G401.6 (cell line): Measurements from ENCODE around the gene METAP1D.
"Not testable (repeated sequence)": the region's sequence is repeated elsewhere in the genome, so short reads cannot be mapped to it uniquely, and the experiment has no call there.

Experiments
- FAIRE-seq: peaks from 2 replicates; lab custom pipeline; 2012; peaks lifted over from hg19 to GRCh38; lab: Jason Lieb, UNC

The METAP1D gene

DNA sequence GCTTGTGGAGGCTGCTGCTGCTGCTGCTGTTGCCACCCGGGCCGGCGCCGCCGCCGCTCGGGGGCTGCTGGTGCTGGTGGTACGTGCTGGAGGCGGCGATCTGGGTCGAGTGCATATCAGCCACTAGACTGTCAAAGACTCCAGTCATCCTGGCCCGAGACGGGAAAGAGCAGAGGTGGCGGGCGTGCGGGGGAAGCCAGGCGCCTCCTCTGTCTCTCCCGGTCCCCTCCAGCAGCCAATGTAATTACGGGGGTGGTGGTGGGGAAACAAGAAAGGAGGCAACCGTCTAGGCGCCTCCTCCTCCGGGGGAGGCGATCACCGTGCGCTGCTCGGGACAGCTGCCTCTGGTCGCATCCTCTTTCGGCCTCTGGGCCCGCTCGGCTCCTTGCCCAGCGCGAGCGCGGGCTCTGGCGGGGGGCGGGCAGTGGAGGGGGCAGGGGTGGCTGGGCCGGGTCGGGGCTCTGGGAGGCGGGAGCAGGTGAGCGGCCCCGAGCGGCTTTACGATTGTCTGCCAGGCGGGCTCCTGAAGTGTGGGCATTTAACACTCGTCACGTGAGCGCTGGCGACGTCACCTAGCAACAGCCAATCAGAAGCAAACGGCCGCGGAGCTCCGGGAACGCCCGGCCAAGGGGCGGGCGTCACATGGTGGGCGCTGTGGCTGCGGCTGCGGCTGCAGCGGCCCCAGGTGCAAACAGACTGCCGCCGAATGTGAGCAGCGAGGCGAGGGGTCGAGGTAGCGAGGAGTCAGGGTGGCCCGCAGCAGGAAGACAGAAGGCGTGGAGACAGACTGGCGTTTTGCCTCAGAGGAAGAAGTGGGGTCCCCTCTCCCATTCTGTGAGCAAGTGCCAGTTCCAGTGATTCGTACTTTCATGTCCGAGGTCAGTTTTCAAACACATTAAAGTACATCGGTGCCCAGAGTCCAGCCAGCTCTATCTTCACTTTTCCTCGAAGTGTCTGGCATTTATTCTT is 102.9 kb downstream of the METAP1D start, which contains the start of gene DLX2:
Gene DLX2, minus strand, starts transcription at position 510 of the 969 bp plus-strand sequence. Its CDS starts 362 bp downstream, at position 148.
- FAIRE-seq, result peak; percentile 79

DNA sequence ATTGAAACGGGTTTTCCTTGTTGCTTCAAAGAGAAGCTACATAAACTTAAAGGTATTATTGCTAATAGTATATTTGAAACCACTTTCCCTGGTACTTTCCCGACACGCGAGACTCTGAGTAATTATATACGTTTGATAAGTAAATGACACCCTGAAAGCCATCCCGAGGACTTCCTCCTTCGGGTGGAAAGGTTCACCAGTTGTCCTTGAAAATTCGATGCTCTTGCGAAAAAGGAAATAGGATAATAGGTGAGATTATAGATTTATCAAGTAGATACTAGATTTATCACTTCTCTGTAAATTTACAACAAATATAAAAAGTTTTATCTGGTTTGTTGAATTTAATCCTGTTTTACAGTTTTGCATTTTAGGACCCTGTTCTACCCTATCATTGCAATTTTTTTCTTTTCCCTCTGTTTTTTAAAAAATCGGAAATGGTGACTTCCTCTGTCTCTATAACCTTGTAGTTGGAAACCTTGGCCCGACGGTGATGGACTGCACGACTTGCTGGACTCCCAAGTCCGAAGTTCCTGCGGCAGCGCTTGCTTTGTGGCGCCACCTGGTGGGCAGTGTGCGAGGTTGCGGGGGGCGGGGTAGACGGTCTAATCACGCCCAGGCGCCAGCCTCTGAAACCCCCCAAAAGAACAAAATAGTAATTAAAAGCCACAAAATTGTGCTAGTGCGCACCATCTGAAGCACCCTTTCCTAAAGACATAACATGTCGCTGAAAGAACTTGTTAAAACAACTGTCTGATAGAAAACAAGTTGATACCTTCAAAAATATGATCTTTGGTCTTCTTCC is 103.9 kb downstream of the METAP1D start:
- peak; percentile 96 for FAIRE-seq

DNA sequence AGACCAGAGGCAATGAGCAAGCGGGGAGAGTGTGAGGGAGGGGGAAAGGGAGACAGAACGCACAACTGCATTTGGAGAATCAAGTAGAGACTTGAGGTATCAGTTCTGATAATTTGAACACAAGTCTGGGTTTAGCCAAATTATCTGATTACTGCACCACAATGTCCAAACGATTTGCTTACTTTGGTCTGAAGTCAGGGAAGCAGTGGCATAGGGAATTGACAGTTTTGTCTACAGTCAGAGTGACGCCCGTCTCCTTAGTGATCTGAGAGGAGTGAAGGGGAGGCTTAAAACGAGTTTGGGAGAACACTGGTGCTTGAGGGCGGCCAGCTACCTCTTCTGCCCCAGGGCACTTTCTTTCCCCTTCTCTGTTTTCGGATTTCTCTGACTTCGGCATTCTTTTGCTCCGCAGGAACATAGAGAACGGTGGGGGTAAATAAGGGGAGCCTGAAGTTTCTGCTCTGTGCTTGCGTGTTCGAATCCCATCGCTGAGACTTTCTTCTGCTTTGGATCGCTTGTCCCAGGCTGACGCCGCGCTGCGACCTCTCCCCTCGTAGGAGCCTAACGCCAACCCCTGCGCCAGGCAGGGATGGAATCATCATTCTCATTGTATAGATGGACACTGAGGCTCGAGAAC is 105.8 kb downstream of the METAP1D start:
- FAIRE-seq, result no peak

DNA sequence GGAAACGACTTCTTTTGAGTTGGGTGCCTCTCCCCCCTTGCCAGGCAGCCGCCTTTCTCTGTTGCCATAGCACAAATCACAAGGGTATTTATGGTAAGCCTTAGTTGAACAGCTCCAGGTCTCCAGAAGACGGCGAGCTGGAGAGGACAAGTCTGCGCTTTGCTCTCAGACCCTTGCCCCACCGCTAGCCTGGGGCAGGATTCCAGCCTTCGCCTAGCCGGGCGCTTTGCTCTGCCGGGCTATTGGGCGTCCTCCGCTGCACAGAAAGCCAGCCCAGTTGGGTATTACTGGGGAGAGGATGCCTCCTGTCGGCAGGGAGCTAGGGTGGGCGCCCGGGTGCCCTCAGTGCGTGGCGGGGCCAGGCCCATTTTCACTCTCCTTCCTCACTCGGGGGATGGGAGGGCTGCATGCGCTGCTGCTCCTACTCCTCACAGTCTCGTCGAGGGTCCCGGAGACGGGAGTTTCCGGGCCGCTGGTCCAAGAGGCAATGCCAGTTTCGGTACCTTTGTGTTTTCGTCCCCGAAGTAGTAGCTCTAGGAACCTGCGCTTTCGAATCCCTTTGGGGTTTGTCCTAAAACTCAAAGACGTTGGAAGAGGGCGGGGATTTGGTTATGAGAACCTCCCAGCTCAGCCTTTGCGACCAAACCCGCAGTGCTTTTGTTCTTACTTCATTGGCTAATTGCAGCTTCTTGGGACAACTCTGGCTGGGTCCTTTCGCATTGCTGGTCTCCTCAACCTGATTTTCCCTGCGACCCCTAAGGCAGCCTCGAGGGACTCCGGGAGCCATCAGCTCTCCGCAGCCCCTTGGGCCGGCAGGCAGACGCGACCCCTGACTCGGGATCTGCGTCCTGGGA is 106.6 kb downstream of the METAP1D start:
- FAIRE-seq, result no peak

DNA sequence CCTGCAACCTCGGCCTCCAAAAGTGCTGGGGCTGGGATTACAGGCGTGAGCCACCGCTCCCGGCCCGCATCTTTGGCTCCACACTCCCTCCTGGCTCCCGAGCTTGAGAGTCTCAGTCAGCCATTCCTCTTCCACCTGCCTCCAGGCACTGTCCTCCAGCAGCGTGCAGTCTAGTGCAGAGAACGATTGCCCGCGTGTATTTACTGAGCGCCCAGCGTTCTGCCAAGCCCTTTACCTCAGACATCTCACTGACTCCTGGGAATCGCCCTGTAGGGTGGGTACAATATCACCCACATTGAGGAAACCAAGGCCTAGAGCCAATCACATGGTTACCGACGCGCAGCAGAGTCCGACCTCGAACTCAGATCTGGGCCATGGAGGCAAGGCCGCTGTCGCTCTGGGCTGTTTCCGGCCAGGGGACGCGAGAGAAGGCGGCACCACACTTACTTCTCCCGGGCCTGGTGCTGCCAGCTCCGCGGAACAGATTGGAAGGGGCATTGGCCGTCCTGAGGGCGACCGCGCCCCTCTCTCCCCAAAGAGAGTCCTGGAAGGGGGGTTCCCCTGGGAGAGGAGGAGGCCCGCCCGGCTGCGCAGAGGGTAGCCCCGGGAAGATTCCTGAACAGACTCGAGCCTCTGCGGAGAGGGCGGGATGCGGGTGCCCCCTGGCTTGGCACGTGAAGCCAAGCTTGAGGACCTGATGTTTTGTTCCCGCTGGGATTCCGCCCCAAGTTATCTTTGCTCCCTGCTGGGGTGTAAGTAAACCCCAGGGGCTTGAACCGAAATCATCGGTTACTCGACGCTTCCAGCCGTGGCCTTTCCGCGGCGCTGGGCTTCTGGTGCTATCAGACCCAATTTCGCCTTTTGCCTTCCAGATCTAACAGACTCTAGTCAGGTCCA is 108.2 kb downstream of the METAP1D start:
- FAIRE-seq, result no peak

DNA sequence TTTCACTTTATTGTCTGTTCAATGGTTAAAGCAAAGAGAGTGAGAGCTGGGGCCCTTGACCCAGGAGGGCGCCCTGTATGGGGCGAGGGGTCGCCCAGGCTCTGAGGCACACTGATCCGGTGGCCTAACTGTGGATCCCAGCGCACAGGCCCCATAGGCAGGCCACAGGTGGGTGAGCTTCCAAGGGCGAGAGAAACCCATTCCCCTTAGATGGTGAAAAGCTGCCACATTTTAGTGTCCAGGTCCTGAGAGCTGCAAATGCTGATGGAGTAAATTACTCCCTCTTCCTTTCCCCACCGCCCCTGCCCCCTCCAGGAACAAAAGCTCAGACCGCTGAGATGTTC is 108.8 kb downstream of the METAP1D start:
- no peak for FAIRE-seq

DNA sequence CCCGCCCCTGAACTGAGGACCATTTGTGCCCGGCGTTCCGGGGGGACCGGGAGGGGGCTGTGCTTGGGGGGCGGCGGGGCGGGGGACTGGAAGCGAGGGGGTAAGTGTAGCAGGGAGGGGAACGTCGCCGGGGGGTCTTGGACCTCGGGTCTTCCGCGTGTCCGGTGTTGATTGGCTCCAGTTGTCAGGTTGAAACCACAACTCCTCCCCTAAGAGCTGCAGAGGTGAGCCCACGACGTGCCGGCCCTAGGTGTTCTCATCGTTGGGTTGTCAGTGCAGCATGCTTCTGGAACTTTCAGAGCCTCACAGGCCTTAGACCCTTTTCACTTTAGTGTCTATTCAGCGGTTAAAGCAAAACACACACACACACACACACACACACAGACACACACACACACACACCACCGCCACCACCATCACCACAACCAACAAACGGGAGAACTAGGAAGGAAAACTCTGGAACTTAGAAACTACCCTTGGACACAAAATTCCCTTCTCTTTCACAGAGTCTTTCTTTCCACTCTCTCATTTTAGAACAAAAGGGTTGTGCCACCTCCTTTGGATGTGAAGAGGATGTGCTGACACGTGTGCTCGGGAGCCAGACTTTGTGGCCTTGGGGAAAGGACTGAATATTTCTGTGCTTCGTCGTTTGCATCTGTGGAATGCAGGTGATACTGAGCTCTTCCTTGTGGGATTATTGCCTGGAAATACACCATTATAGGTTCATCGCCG is 109.7 kb downstream of the METAP1D start:
- no peak for FAIRE-seq

DNA sequence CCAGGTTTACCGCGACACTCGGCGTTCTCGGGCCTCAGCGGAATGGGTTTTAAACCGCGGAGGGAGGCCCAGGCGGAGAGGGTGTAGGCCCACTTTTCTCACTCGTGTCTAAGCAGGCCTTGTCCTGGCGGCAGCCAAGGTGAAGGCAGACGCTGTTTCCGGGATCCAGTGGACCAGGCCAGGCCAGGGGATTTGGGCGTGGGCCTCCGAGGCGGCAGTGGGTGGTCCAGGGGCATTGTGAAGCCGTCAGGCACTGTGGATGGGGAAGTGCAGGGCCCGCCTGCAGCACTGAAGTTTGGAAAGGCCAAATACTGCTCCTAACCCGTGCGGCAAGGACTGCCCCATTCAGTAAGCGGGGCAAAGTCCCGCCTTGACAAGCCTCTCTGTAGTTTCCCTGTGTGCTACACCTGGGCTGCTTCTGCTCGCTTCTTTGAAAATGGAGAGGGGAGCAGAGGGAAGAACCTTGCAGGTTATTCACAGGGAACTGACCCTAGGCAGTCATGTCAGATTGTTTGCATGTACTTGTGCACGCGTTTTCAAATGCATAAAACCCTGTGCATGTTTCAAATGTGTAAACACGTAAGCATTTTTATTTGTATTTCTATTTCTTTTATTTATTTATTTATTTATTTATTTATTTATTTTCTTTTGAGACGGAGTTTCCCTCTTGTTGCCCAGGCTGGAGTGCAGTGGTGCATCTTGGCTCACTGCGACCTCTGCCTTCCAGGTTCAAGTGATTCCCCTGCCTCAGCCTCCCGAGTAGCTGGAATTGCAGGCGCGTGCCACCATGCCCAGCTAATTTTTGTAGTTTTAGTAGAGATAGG is 110.4 kb downstream of the METAP1D start:
- FAIRE-seq, result no peak

DNA sequence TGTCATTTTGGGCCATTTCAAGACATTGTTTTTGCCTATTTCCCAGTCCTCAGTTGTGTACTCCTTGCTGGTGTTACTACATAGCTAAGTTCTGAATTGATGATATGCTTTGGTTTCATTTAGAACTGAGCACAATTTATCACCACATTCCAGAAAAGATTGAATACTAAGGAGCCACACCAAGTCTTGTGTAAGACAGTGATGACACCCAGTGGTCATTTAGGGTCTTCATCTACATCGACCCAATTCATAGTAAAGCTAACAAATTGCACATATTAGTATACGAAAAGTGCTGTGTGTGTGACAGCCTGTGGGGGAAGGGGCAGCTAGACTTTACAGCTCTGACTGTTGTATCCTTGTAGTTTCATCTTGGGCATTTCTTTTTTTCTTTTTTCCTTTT is 113.9 kb downstream of the METAP1D start:
- FAIRE-seq, result peak; percentile 77

DNA sequence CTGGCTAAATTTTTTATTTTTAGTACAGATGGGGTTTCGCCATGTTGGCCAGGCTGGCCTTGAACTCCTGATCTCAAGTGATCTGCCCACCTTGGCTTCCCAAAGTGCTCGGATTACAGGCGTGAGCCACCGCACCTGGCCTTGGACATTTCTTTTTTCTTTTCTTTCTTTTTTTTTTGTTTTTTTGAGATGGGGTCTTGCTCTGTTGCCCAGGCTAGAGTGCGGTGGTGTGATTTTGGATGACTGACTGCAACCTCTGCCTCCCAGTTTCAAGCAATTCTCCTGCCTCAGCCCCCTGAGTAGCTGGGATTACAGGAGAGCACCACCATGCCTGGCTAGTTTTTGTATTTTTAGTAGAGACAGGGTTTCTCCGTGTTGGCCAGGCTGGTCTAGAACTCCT is 114.4 kb downstream of the METAP1D start:
- not testable (repeated sequence) for FAIRE-seq

DNA sequence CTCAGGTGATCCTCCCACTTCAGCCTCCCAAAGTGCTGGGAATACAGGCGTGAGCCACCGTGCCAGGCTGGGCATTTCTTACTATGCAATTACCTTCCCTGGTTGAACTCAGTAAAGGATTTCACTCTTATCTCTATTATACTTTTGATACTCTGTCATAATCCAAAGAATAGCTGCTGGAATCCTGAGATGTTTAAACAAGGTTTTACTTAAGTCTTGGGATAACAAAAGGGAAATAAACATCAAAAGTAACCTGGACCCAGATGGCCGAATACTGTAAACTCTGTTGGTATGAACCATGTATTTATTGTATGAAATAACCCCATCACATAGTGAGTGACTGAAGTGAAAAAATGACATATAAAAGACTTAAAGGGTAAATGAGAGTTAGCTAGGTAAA is 114.8 kb downstream of the METAP1D start:
- FAIRE-seq, result no peak

DNA sequence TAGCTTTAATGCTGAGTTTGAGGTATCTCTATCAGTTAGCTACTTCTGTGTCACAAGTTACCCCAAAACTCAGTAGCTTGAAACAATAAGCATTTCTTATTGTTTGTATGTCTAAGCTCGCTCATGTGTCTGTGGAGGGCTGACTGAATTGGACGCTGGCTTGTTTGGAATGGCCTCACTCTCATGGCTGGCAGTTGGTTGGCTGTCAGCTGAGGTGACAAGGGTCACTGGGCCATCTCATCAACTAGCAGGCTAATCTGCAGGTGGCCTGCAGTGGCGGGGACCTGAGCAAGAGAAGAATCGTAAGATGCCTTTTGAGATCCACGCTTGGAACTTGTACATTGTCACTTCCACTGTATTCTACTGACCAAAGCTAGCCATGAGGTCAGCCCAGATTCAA is 116.4 kb downstream of the METAP1D start:
- no peak for FAIRE-seq

DNA sequence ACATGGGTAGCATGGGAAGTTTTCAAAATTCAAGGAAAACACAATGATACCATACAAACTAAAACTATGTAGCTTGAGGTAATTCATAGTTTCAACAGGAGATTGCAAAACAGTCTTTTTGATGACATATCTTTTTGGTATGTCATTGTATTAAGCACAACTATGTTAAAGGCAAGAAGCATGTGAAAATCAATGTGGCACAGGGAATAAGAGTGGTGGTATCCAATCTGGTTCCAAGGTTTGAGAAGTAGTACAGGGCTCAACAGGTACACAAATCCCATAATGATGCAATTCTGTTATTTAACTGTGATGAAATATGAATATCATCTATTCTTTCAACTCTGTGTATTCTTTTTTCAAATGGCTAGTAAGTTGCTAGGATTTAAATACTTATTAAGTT is 119.3 kb downstream of the METAP1D start:
- FAIRE-seq, result no peak

DNA sequence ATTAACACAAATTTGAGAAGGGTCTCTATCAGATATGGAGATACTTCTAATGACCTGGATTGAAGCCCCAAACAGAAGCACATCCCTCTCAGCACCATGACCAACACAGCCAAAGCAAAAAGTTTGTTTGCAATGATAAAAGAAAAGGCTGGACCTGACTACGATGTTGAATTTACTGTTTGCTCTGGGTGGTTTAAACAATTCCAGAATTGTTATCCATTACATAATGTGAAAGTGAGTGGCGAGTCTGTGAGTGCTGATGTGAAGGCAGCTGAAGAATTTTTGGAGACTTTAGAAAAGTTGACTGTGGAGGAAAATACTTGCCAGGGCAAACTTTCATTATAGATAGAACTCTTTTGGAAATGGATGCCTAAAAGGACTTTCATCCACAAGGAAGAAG is 120.4 kb downstream of the METAP1D start:
- no peak for FAIRE-seq

DNA sequence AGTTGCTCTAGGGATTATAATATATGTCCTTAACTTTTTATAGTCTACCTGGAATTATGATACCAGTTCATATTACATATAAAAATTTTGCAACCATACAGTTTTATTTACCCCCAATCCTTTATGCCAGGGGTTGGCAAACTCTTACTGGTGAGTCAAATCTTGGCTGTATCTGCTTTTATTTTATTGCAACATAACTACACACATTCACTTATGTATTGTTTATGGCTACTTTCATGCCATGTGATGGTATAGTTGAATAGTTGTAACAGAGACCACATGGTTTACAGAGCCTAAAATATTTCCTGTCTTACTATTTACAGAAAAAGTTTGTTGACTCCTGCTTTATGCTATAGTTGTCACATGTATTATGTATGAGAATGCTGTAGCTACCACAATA is 128.7 kb downstream of the METAP1D start:
- FAIRE-seq, result no peak

DNA sequence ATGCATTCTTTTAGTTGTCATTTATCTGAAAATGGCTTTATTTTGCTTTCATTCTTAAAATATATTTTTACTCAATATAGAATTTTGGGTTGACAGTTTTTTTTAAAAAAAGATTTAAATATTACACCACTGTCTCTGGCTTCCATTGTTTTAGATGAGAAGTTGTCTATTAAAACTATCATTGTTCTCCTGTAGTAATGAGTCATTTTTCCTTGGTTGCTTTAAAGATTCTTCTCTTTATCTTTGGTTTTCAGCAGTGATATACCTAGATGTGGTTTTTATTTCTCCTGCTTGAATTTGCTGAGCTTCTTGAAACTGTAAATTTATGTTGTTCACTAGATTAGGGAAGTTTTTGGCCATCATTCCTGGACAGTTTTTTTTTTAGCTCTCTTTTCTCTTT is 129.7 kb downstream of the METAP1D start:
- peak; percentile 8 for FAIRE-seq
